Fibroblast of lung (primary cell): ENCODE measurements around the gene LRRC8C.

Experiments
- CTCF ChIP-seq, 2 donors: IDR thresholded peaks in 1 of 2; conservative IDR thresholded peaks in 1 of 2; 1 replicate in 1 of 2; 2 replicates in 1 of 2; pipeline ENCODE4 v1.5.1; 2011 to 2012; ENCODE audit warnings: low read length in 2 of 2, control low read depth in 1 of 2, inconsistent platforms in 1 of 2, low read depth in 1 of 2, mild to moderate bottlenecking in 1 of 2
- EZH2 ChIP-seq: IDR thresholded peaks from 2 replicates; pipeline ENCODE4 v1.5.1; 2012; ENCODE audit warnings: low read length, control low read depth, mild to moderate bottlenecking; ENCODE audit errors: missing control alignments

GRCh38 chr1:89759036-89759435 is 126.1 kb downstream of the LRRC8C start:
- no peak for TF ChIP-seq CTCF (conservative IDR thresholded peaks at IDR 0.05 in 1 of 2, IDR thresholded peaks at IDR 0.05 in 1 of 2; ENCODE audit: low read depth in 1 of 2, low read length in 2 of 2)
- TF ChIP-seq EZH2: no peak
